ENCODE results near the gene BOLA2B. TPM values are rescaled to one million over a fixed set of nuclear protein-coding genes. Genes with fewer than 3 reads are reported as not detected.
A peak's percentile ranks its signal among the peaks of the same experiment; 100 is the strongest.
"Not testable (repeated sequence)": the region's sequence is repeated elsewhere in the genome, so short reads cannot be mapped to it uniquely, and the experiment has no call there.

The BOLA2B gene
- 280 and 300 TPM in 2 replicates for total RNA-seq

- H3K9me3 Mint-ChIP-seq; DNase-seq; H3K36me3 Mint-ChIP-seq (ENCODE audit: low read depth); H3K27ac Mint-ChIP-seq; intact Hi-C loops (cut with micrococcal nuclease); H3K4me3 Mint-ChIP-seq; H3K27me3 Mint-ChIP-seq; H3K4me1 Mint-ChIP-seq: not testable (repeated sequence)
Measured at GRCh38 chr16:30193615-30194014, at the start of gene BOLA2B, which contains the start of gene SLX1A. TSS of gene BOLA2B (minus strand) at chr16:30193666. CDS start at chr16:30193595, 71 bp downstream. TSS of gene SLX1A (plus strand) at chr16:30193875. CDS start at chr16:30194085, 210 bp downstream.

- H3K36me3 Mint-ChIP-seq (ENCODE audit: low read depth); H3K27me3 Mint-ChIP-seq; intact Hi-C loops (cut with micrococcal nuclease); H3K4me1 Mint-ChIP-seq; H3K9me3 Mint-ChIP-seq; H3K27ac Mint-ChIP-seq; H3K4me3 Mint-ChIP-seq: not testable (repeated sequence)
- peak; percentile 48 for DNase-seq
Measured at GRCh38 chr16:30217082-30217481, 23.6 kb upstream of the BOLA2B start.

GRCh38 chr16:30211414-30211813 is 17.9 kb upstream of the BOLA2B start:
- H3K36me3 Mint-ChIP-seq (ENCODE audit: low read depth); DNase-seq; H3K9me3 Mint-ChIP-seq; H3K4me3 Mint-ChIP-seq; H3K27me3 Mint-ChIP-seq; H3K27ac Mint-ChIP-seq; intact Hi-C loops (cut with micrococcal nuclease); H3K4me1 Mint-ChIP-seq: not testable (repeated sequence)

- H3K4me3 Mint-ChIP-seq; intact Hi-C loops (cut with micrococcal nuclease); H3K9me3 Mint-ChIP-seq; H3K27ac Mint-ChIP-seq; H3K36me3 Mint-ChIP-seq (ENCODE audit: low read depth); H3K27me3 Mint-ChIP-seq; H3K4me1 Mint-ChIP-seq: not testable (repeated sequence)
- peak; percentile 71 for DNase-seq
Measured at GRCh38 chr16:30209032-30209431, 15.6 kb upstream of the BOLA2B start.

DNA sequence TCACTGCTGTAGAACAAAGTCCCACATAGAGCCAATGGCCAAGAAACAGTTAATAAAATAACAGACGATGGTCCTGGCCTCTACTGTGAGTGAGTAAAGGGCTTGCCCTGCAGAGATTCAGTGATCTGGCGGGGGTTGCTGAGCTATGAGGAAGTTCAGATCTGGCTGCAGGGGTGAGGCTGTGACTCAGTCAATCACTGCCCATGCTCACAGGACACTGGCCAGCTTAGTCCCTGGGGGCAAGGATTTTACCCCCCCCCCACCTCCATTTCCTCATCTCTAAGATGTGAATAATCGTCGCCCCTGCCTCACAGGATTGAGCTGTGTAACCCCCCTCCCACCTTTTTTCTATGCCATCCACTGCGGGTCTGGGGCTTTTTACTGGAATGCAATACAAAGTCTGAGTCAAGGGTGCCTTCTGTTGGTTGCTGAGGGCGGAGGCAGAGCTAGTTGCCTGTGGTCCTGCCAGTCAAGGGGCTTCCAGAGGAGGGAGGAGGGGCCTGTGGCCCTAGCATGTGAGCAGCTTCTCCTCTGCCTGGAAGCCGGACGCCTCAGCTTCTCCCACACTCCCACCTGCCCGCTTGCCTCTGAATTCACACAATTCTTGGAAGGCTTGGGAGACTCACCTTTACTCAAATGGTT is 13.7 kb upstream of the BOLA2B start:
- H3K4me1 Mint-ChIP-seq; H3K27me3 Mint-ChIP-seq; H3K27ac Mint-ChIP-seq; H3K9me3 Mint-ChIP-seq; H3K4me3 Mint-ChIP-seq; H3K36me3 Mint-ChIP-seq (ENCODE audit: low read depth); intact Hi-C loops (cut with micrococcal nuclease): not testable (repeated sequence)
- peak; percentile 6 for DNase-seq

DNA sequence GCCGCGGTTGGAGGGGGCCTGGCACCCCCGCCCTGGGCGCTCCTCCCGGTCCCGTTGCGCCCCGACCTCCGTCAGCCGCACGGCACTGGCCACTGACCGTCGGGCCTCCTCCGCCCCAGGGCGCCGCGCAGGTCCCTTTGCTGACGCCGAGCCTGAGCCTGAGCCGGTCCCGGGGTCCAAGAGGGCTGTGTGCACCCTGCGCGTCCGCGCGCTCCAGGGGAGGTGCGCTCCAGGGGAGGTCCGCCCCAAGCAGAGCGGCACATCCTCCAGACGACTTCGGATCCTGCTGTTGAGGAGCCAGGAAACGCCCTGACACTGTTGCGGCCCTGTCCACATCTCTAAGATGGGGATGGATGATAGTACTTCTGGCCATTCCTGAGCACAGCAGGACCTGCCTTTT is 12.8 kb upstream of the BOLA2B start:
- intact Hi-C loops (cut with micrococcal nuclease); H3K4me3 Mint-ChIP-seq; DNase-seq; H3K4me1 Mint-ChIP-seq; H3K27me3 Mint-ChIP-seq; H3K36me3 Mint-ChIP-seq (ENCODE audit: low read depth); H3K27ac Mint-ChIP-seq; H3K9me3 Mint-ChIP-seq: not testable (repeated sequence)

DNA sequence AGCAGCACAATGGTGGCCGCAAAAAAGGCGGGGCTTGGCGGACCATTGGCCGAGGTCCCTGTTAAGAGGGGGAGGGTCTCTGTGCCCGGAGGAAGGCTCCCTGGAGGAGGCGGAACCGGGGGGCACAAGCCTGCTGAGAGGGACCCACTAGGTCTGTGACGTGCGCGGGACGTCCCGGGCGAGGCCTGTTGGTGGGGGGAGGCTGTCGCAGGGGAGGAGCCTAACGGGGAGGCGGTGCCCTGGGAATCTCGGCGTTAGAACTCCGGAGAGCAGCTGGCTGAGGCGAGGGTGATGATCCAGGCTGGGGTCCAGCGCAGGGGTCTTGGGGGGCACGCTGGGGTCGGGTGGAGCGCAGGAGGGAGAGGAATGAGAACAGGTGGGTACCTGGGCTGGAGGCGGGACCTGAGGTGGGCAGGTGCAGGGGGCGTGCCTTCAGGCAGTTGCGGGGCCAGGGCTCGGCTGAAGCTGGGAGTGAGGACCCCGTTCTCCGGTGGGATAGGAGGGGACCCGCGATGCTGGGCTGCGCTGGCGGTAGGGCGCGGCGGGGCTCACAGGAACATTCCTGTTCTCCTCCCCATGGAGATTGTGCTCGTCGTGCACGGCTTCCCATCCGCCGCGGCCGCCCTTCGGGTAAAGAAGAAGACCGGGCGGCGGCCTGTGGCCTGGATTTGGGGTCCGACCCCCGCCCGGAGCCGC is 12.2 kb upstream of the BOLA2B start:
- peak; percentile 60 for DNase-seq
- H3K36me3 Mint-ChIP-seq (ENCODE audit: low read depth); H3K9me3 Mint-ChIP-seq: not testable (repeated sequence)

DNA sequence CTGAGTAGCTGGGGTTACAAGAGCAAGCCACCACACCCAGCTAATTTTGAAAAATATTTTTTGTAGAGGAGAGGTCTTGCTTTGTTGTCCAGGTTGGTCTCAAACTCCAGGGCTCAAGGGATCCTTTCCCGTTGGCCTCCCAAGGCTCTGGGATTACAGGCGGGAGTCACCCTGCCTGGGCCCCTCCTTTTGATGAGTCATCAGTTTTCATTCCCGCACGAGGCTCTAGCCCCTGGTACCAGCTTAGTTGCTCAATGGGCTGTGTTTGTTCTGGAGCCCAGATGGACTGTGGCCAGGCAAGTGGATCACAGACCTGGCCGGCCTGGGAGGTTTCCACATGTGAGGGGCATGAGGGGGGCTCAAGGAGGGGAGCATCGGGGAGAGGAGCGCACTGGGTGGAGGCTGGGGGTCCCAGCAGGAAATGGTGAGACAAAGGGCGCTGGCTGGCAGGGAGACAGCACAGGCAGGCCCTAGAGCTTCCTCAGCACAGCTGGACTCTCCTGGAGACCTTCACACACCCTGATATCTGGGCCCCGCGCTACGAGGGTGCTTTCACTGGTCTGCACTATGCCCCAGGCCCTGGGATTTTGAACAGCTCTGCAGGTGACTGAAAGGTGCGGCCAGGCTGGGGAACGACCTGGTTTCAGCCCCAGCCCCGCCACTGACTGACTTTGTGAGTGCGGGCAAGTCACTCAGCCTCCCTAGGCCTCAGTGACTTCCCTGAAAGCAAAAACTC is 6.3 kb upstream of the BOLA2B start:
- H3K27ac Mint-ChIP-seq; intact Hi-C loops (cut with micrococcal nuclease); DNase-seq; H3K4me1 Mint-ChIP-seq; H3K36me3 Mint-ChIP-seq (ENCODE audit: low read depth); H3K27me3 Mint-ChIP-seq; H3K4me3 Mint-ChIP-seq; H3K9me3 Mint-ChIP-seq: not testable (repeated sequence)

More for the DNA sequence above, 12.2 kb upstream of the BOLA2B start:
- H3K4me3 Mint-ChIP-seq; H3K4me1 Mint-ChIP-seq; H3K27ac Mint-ChIP-seq; intact Hi-C loops (cut with micrococcal nuclease); H3K27me3 Mint-ChIP-seq: not testable (repeated sequence)

DNA sequence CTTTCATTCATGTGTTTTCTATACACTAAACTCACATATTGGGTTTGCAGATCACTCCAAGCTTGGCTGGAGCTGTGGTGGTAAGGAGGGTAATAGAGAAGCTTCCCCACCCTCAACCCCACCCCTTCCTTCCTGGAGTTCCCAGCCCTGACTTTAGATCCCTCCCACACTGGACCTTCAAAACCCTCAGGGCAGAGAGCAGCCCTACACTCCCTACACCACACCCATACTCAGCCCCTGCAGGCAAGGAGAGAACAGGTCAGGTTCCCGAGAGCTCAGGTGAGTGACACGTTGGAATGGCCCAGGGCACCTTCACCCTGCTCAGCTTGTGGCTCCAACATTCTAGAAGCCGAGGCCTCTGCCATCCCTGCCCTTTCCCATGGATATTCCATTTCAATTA is 5.6 kb upstream of the BOLA2B start, which contains the start of gene SULT1A3:
Gene SULT1A3, plus strand, starts transcription at position 207 of the 400 bp plus-strand sequence. CDS start 1,474 bp downstream, outside the sequence.
- H3K27ac Mint-ChIP-seq; H3K36me3 Mint-ChIP-seq (ENCODE audit: low read depth); DNase-seq; H3K27me3 Mint-ChIP-seq; H3K4me1 Mint-ChIP-seq; H3K9me3 Mint-ChIP-seq; H3K4me3 Mint-ChIP-seq; intact Hi-C loops (cut with micrococcal nuclease): not testable (repeated sequence)

GRCh38 chr16:30197001-30197400 is 3.5 kb upstream of the BOLA2B start:
- H3K27ac Mint-ChIP-seq; H3K4me1 Mint-ChIP-seq; H3K9me3 Mint-ChIP-seq; H3K36me3 Mint-ChIP-seq (ENCODE audit: low read depth); intact Hi-C loops (cut with micrococcal nuclease); H3K27me3 Mint-ChIP-seq; H3K4me3 Mint-ChIP-seq: not testable (repeated sequence)
- DNase-seq: peak; percentile 56

- H3K27me3 Mint-ChIP-seq; H3K4me3 Mint-ChIP-seq; H3K9me3 Mint-ChIP-seq; H3K27ac Mint-ChIP-seq; intact Hi-C loops (cut with micrococcal nuclease); H3K4me1 Mint-ChIP-seq; H3K36me3 Mint-ChIP-seq (ENCODE audit: low read depth): not testable (repeated sequence)
- peak; percentile 71 for DNase-seq
Measured at GRCh38 chr16:30194172-30194925, 883 bp upstream of the BOLA2B start.

GRCh38 chr16:30193098-30193497 is 368 bp downstream of the BOLA2B start:
- H3K27me3 Mint-ChIP-seq; H3K27ac Mint-ChIP-seq; intact Hi-C loops (cut with micrococcal nuclease); H3K36me3 Mint-ChIP-seq (ENCODE audit: low read depth); H3K4me3 Mint-ChIP-seq; H3K4me1 Mint-ChIP-seq; DNase-seq; H3K9me3 Mint-ChIP-seq: not testable (repeated sequence)

DNA sequence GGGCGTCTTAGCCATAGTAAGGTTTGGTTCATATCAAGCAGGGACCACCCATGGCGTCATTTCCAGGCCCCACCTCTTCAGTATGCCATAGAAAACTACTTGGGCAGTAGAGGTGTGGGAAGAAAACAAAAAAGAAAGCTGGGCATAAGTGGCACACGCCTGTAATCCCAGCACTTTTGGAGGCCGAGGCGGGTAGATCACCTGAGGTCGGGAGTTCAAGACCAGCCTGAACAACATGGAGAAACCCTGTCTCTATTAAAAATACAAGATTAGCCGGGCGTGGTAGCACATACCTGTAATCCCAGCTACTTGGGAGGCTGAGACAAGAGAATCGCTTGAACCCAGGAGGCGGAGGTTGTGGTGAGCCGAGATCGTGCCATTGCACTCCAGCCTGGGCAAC is 2.3 kb downstream of the BOLA2B start:
- Mint-ChIP-seq H3K36me3 (ENCODE audit: low read depth) (peaks cover 17% of the 10 kb centered on the region), H3K4me1 (peaks cover 12% of the 10 kb centered on the region)
- intact Hi-C loops (cut with micrococcal nuclease); H3K27me3 Mint-ChIP-seq; H3K4me3 Mint-ChIP-seq; H3K27ac Mint-ChIP-seq; H3K9me3 Mint-ChIP-seq: not testable (repeated sequence)
- peak; percentile 49 for DNase-seq

All from activated CD4-positive, alpha-beta T cell treated with anti-CD3 and anti-CD28 coated beads, Interleukin-2, amount 10 ng/mL, durations not matched to agents 24 days and 14 days (primary cell).